Thyroid gland (tissue), 4 donors: Measurements from ENCODE around the gene TMEM132D. TPM values are rescaled to one million over a fixed set of nuclear protein-coding genes. Genes with fewer than 3 reads are reported as not detected.

Experiments used
- DNase-seq, 2 donors: peaks; one replicate each; pipeline ENCODE4 v3.0.0-alpha.2; 2019
- H3K27ac ChIP-seq, 3 donors: fragments of 200-600 bp; sonication (generic); 1 replicate in 2 of 3; 2 replicates in 1 of 3; pipeline ENCODE4 v1.5.1; 2016 to 2019; ENCODE audit warnings: mild to moderate bottlenecking in 1 of 3, moderate library complexity in 1 of 3
- H3K27me3 ChIP-seq: fragments of 200-600 bp; sonication (generic); one replicate; pipeline ENCODE4 v1.5.1; 2019
- H3K36me3 ChIP-seq, 2 donors: fragments of 200-600 bp; sonication (generic); one replicate each; pipeline ENCODE4 v1.5.1; 2016 to 2019
- H3K4me1 ChIP-seq, 2 donors: fragments of 200-600 bp; sonication (generic); one replicate each; pipeline ENCODE4 v1.5.1; 2017 to 2019
- H3K4me3 ChIP-seq, 3 donors: fragments of 200-600 bp; sonication (generic); replicated peaks in 1 of 3; 1 replicate in 2 of 3; 2 replicates in 1 of 3; pipeline ENCODE4 v1.5.1; 2016; ENCODE audit warnings: mild to moderate bottlenecking in 1 of 3
- H3K9me3 ChIP-seq: fragments of 200-600 bp; sonication (generic); one replicate; pipeline ENCODE4 v1.5.1; 2017
- POLR2A ChIP-seq, 2 donors: fragments of 450-650 bp; IDR thresholded peaks; one replicate each; pipeline ENCODE4 v1.6.1; 2017; ENCODE audit warnings: antibody characterized with exemption in 2 of 2, mild to moderate bottlenecking in 2 of 2, moderate library complexity in 1 of 2
- WGBS, 2 donors: methylation state at CpG; one replicate each; pipeline ENCODE4 v1.1.5; 2017; 5-methylcytosine and 5-hydroxymethylcytosine counted together
- intact Hi-C: fragments of 100-400 bp; cut with DNase I; formaldehyde crosslinking; loops from one replicate; pipeline ENCODE4 v1.15.1; 2023
- total RNA-seq, 4 donors: library from RNA; depleted of rRNA; stranded (reverse); fragments of >200 nt; gene quantifications; one replicate each; pipeline ENCODE4 v1.2.3, GENCODE V29; 2016
- TF ChIP-seq, protein P1 (sequence below), 6 experiments: fragments of 200-600 bp in 3 of 6; fragments of 450-650 bp in 3 of 6; sonication (generic) in 3 of 6; IDR thresholded peaks; one replicate each; pipeline ENCODE4 v1.5.1; 2016 to 2019; ENCODE audit warnings: antibody characterized with exemption in 6 of 6, mild to moderate bottlenecking in 2 of 6, inconsistent platforms in 1 of 6, moderate library complexity in 1 of 6

The TMEM132D gene
- total RNA-seq, 4 donors from 2014 or later, result not detected

DNA sequence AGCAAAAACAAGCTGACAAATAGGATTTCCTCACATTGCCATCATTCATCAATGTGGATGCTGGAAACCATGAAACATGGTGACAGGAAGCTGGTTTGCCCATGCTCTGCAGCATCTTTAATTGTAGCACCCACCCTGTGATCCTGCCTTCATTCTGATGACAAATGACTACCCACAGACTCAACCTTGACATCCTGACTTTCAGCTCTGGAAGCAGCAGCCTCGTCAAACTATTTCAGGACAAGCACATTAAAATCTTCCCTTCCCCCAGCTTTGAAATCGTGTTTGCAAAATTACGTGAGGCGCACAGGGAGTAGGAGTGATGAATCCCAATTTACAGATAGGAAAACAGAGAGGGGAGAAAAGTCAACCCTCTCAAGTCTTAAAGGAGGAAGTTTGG, 765.0 kb downstream of the TMEM132D start:
- Histone ChIP-seq H3K9me3 (no peaks in the 10 kb centered on the region), H3K4me3 (no peak overlapping the region), H3K36me3 (no peaks in the 10 kb centered on the region), H3K27ac (no peak overlapping the region), H3K27me3 (no peaks in the 10 kb centered on the region), H3K4me1 (no peaks in the 10 kb centered on the region)
- no peak for TF ChIP-seq POLR2A (IDR thresholded peaks at IDR 0.05)
- TF ChIP-seq, protein P1, sequence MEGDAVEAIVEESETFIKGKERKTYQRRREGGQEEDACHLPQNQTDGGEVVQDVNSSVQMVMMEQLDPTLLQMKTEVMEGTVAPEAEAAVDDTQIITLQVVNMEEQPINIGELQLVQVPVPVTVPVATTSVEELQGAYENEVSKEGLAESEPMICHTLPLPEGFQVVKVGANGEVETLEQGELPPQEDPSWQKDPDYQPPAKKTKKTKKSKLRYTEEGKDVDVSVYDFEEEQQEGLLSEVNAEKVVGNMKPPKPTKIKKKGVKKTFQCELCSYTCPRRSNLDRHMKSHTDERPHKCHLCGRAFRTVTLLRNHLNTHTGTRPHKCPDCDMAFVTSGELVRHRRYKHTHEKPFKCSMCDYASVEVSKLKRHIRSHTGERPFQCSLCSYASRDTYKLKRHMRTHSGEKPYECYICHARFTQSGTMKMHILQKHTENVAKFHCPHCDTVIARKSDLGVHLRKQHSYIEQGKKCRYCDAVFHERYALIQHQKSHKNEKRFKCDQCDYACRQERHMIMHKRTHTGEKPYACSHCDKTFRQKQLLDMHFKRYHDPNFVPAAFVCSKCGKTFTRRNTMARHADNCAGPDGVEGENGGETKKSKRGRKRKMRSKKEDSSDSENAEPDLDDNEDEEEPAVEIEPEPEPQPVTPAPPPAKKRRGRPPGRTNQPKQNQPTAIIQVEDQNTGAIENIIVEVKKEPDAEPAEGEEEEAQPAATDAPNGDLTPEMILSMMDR (IDR thresholded peaks at IDR 0.05), result no peak
- no peak for DNase-seq
- intact Hi-C loops, result no loop called here
- WGBS, 2 donors, result 71 to 82% methylated on average over 4 of the region's 4 CpGs

DNA sequence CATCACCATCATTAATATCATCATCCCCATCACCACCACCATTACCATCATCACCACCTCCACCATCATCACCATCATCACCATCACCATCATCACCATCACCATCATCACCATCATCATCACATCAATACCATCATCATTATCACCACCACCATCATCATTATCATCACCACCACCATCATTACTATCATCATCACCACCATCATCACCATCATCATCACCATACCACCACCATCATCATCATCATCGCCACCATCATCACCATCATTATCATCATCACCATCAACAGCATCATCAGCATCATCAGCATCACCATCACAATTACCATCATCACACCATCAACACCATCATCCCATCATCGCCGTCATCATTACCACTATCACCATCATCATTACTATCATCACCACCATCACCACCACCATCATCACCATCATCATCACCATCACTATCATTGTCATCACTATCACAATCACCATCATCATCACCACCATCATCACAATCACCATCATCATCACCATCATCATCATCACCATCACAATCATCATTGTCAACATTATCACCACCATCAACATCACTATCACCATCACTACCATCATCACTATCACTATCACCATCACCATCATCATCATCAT, 767.0 kb downstream of the TMEM132D start:
- H3K27me3 ChIP-seq, result no peaks in the 10 kb centered on the region
- intact Hi-C loops, result no loop called here
- no peak overlapping the region for H3K27ac ChIP-seq
- H3K9me3 ChIP-seq, result no peaks in the 10 kb centered on the region
- no peaks in the 10 kb centered on the region for H3K4me1 ChIP-seq
- H3K4me3 ChIP-seq, result no peak overlapping the region
- 94 to 95% methylated on average over 3 of the region's 3 CpGs for WGBS, 2 donors
- TF ChIP-seq POLR2A (IDR thresholded peaks at IDR 0.05), result no peak
- TF ChIP-seq, protein P1 (IDR thresholded peaks at IDR 0.05), result no peak
- no peaks in the 10 kb centered on the region for H3K36me3 ChIP-seq
- no peak for DNase-seq

DNA sequence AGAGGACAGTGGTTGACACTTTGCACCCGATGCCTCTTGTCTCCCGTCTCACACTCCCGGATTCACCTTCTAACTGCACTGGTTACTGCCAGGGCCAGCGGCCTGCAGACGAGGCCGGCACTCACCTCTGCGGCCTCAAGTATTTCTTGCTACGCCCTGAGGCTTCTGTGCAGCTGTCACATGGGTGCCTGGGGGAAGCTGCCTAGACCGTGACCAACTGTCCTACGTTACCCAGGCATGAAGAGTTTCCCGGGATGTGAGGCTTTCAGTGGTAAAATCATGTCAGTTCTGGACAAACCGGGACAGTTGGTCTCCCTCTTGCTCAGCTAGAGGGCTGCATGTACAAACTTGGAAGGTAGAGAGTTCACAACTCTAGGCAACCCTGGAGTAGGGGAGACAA, 776.1 kb downstream of the TMEM132D start:
- DNase-seq, result peak; percentile 27 to 58
- no peaks in the 10 kb centered on the region for H3K9me3 ChIP-seq
- 46 to 47% methylated on average over 10 to 12 of the region's 12 CpGs for WGBS, 2 donors
- H3K36me3 ChIP-seq, result no peaks in the 10 kb centered on the region
- intact Hi-C loops, result no loop called here
- no peaks in the 10 kb centered on the region for H3K4me1 ChIP-seq
- no peak overlapping the region for H3K27ac ChIP-seq
- TF ChIP-seq, protein P1 (IDR thresholded peaks at IDR 0.05), result no peak
- no peak for TF ChIP-seq POLR2A (IDR thresholded peaks at IDR 0.05)
- no peak overlapping the region for H3K4me3 ChIP-seq
- H3K27me3 ChIP-seq, result no peaks in the 10 kb centered on the region

DNA sequence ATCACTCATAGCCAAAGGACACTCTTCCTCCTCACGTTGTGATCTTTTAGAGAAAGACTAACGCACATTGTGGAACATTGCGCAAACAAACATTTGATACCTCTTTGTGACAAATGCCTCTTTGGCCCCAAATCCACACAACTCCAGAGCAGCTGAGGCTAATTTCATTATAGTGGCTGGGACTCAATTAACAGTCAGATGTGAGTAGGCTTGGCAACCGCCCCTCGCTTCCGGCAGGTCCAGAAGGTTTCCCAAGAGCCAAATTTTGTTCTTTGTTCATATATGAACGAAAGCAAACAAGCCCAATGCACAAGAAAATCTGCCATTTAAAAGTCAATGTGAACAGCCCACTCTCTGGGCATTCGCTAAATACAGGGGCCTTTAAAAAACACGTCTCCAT, 776.6 kb downstream of the TMEM132D start:
- no peaks in the 10 kb centered on the region for H3K4me1 ChIP-seq
- WGBS, 2 donors, result 86 to 87% methylated on average over 9 of the region's 9 CpGs

DNA sequence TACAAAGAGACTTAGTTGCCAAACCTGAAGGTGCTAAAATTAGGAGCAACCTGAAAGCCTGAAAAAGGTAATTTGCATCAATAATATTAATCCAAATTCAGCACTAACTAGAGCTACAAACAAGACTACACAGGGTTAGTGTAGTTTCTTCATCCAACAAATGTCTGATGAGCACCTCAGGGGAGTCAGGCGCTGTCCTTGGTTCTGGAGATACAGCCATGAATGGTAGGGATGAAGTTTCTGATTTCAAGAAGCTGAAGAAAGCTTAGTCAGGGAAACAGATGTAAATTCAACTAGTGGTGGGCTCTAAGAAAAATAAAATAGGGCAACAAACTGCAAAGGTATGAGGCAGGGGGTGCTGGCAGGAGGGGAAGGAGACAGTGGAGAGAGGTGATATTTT, 784.3 kb downstream of the TMEM132D start:
- Histone ChIP-seq H3K27me3 (no peaks in the 10 kb centered on the region), H3K4me1 (no peaks in the 10 kb centered on the region), H3K36me3 (no peaks in the 10 kb centered on the region), H3K27ac (no peak overlapping the region), H3K4me3 (no peak overlapping the region), H3K9me3 (no peaks in the 10 kb centered on the region)
- intact Hi-C loops, result no loop called here
- TF ChIP-seq, protein P1 (IDR thresholded peaks at IDR 0.05), result no peak
- TF ChIP-seq POLR2A (IDR thresholded peaks at IDR 0.05), result no peak
- 58 to 80% methylated on average over 1 of the region's 1 CpG for WGBS, 2 donors
- DNase-seq, result no peak

More for the DNA sequence above, 776.6 kb downstream of the TMEM132D start:
- no peak for DNase-seq
- no peaks in the 10 kb centered on the region for H3K27me3 ChIP-seq
- intact Hi-C loops, result no loop called here
- H3K27ac ChIP-seq, result no peak overlapping the region
- H3K9me3 ChIP-seq, result no peaks in the 10 kb centered on the region
- no peaks in the 10 kb centered on the region for H3K36me3 ChIP-seq
- TF ChIP-seq, protein P1 (IDR thresholded peaks at IDR 0.05), result no peak
- no peak for TF ChIP-seq POLR2A (IDR thresholded peaks at IDR 0.05)
- no peak overlapping the region for H3K4me3 ChIP-seq
